ENCODE data around the gene PDGFRB. TPM values are rescaled to one million over a fixed set of nuclear protein-coding genes. Genes with fewer than 3 reads are reported as not detected.

PDGFRB gene
- total RNA-seq, 1 donor from 2014 or later = 4.6 TPM

GRCh38 chr5:150112201-150113046 lies 43.2 kb downstream of the PDGFRB start:
- no peak overlapping the region for H3K4me3 ChIP-seq (ENCODE audit: low read depth, low read length)
- no peak for DNase-seq (ENCODE audit: low read depth)
- TF ChIP-seq CTCF (conservative IDR thresholded peaks at IDR 0.05; ENCODE audit: low read depth, low read length) = no peak

- no peak overlapping the region for H3K4me3 ChIP-seq (ENCODE audit: low read depth, low read length)
- no peak for DNase-seq (ENCODE audit: low read depth)
- TF ChIP-seq CTCF (conservative IDR thresholded peaks at IDR 0.05; ENCODE audit: low read depth, low read length) = no peak
Observed at GRCh38 chr5:150111122-150111521, 44.5 kb downstream of the PDGFRB start.

GRCh38 chr5:150109921-150110320 lies 45.7 kb downstream of the PDGFRB start:
- TF ChIP-seq CTCF (conservative IDR thresholded peaks at IDR 0.05; ENCODE audit: low read depth, low read length) = no peak
- no peak for DNase-seq (ENCODE audit: low read depth)
- no peak overlapping the region for H3K4me3 ChIP-seq (ENCODE audit: low read depth, low read length)

- DNase-seq (ENCODE audit: low read depth) = no peak
- H3K4me3 ChIP-seq (ENCODE audit: low read depth, low read length) = no peak overlapping the region
- no peak for TF ChIP-seq CTCF (conservative IDR thresholded peaks at IDR 0.05; ENCODE audit: low read depth, low read length)
Observed at GRCh38 chr5:150108711-150109514, 46.7 kb downstream of the PDGFRB start.

- no peak for DNase-seq (ENCODE audit: low read depth)
- TF ChIP-seq CTCF (conservative IDR thresholded peaks at IDR 0.05; ENCODE audit: low read depth, low read length) = no peak
- no peak overlapping the region for H3K4me3 ChIP-seq (ENCODE audit: low read depth, low read length)
Observed at GRCh38 chr5:150107909-150108447, 47.7 kb downstream of the PDGFRB start.

- H3K4me3 ChIP-seq (ENCODE audit: low read depth, low read length) = no peak overlapping the region
- no peak for DNase-seq (ENCODE audit: low read depth)
- TF ChIP-seq CTCF (conservative IDR thresholded peaks at IDR 0.05; ENCODE audit: low read depth, low read length) = no peak
Observed at GRCh38 chr5:150106674-150107426, 48.8 kb downstream of the PDGFRB start.

All from epithelial cell of proximal tubule (primary cell).